Endometrium (tissue), 2 donors: ENCODE results near the gene PAK4.

Source experiments
- FAIRE-seq: peaks from 2 replicates; lab custom pipeline; 2012; peaks lifted over from hg19 to GRCh38; lab: Jason Lieb, UNC
- donor health status: control.
- donor health status: control.

Gene PAK4

GRCh38 chr19:39146686-39147450, 21.3 kb downstream of the PAK4 start:
- FAIRE-seq = no peak

GRCh38 chr19:39147480-39147879, 21.9 kb downstream of the PAK4 start:
- FAIRE-seq = no peak

GRCh38 chr19:39148939-39149529, 23.4 kb downstream of the PAK4 start:
- no peak for FAIRE-seq

GRCh38 chr19:39150235-39150634, 24.6 kb downstream of the PAK4 start:
- FAIRE-seq = no peak

GRCh38 chr19:39150807-39151600, 25.4 kb downstream of the PAK4 start:
- no peak for FAIRE-seq

- no peak for FAIRE-seq
These were observed 26.5 kb downstream of the PAK4 start for GRCh38 chr19:39152066-39152465.

GRCh38 chr19:39154100-39154628, 28.6 kb downstream of the PAK4 start:
- no peak for FAIRE-seq

GRCh38 chr19:39154629-39155100, 29.1 kb downstream of the PAK4 start:
- FAIRE-seq = no peak

- FAIRE-seq = no peak
These were observed 29.6 kb downstream of the PAK4 start for GRCh38 chr19:39155114-39155700.

- no peak for FAIRE-seq
These were observed 30.2 kb downstream of the PAK4 start for GRCh38 chr19:39155741-39156140.

GRCh38 chr19:39156326-39157230, 31.0 kb downstream of the PAK4 start:
- FAIRE-seq = no peak

- no peak for FAIRE-seq
These were observed 31.9 kb downstream of the PAK4 start for GRCh38 chr19:39157275-39157996.

- FAIRE-seq = no peak
These were observed 32.4 kb downstream of the PAK4 start for GRCh38 chr19:39157997-39158389.

GRCh38 chr19:39158646-39159260, 33.2 kb downstream of the PAK4 start:
- FAIRE-seq = no peak

- FAIRE-seq = no peak
These were observed 34.9 kb downstream of the PAK4 start for GRCh38 chr19:39160523-39160861.

GRCh38 chr19:39160889-39161672, 35.5 kb downstream of the PAK4 start:
- no peak for FAIRE-seq

- no peak for FAIRE-seq
These were observed 37.0 kb downstream of the PAK4 start for GRCh38 chr19:39162441-39163043.

- FAIRE-seq = no peak
These were observed 38.0 kb downstream of the PAK4 start for GRCh38 chr19:39163621-39164020.

GRCh38 chr19:39164289-39164688, 38.7 kb downstream of the PAK4 start:
- no peak for FAIRE-seq
